ENCODE results near the gene IKBIP.
"Not testable (repeated sequence)": the region's sequence is repeated elsewhere in the genome, so short reads cannot be mapped to it uniquely, and the experiment has no call there.

Gene IKBIP, protein sequence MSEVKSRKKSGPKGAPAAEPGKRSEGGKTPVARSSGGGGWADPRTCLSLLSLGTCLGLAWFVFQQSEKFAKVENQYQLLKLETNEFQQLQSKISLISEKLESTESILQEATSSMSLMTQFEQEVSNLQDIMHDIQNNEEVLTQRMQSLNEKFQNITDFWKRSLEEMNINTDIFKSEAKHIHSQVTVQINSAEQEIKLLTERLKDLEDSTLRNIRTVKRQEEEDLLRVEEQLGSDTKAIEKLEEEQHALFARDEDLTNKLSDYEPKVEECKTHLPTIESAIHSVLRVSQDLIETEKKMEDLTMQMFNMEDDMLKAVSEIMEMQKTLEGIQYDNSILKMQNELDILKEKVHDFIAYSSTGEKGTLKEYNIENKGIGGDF

DNA sequence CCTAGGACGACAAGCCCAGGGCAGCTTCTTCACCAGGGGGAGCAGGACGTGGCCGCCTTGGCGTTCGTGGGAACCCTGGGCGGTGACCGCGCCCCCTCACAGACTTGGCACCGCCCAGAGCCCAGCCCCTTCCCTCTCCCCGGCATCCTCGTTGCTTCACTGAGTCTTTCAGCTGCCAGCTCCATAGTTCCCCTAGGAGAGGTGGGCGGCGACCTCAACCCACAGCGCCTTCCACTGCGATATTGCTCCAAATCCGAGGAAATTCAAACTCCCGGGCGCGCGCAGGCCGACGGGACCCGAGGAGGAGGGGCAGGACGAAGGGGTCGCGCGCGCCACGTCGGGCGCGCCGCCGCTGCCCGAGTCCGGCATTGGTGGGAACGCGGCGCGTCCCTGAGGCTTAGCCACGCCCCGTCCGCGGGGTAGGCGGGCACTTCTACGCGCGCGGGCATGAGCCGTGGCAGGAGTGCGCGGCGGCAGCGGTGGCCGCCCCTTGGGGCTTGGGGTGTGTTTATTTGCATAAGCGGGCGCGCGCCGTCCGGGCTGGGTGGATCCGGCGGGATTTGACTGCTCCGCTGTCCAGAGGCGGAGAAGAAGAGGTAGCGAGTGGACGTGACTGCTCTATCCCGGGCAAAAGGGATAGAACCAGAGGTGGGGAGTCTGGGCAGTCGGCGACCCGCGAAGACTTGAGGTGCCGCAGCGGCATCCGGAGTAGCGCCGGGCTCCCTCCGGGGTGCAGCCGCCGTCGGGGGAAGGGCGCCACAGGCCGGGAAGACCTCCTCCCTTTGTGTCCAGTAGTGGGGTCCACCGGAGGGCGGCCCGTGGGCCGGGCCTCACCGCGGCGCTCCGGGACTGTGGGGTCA is at the start of gene IKBIP, which contains the start of gene APAF1:
IKBIP (minus strand) TSS at position 77 of the 860 bp plus-strand sequence. CDS start 87 bp downstream, outside the sequence.
APAF1 (plus strand) TSS at position 579 of the 860 bp plus-strand sequence. CDS start 3,070 bp downstream, outside the sequence.
- peak; percentile 97 for DNase-seq (ENCODE audit: low spot score)

DNA sequence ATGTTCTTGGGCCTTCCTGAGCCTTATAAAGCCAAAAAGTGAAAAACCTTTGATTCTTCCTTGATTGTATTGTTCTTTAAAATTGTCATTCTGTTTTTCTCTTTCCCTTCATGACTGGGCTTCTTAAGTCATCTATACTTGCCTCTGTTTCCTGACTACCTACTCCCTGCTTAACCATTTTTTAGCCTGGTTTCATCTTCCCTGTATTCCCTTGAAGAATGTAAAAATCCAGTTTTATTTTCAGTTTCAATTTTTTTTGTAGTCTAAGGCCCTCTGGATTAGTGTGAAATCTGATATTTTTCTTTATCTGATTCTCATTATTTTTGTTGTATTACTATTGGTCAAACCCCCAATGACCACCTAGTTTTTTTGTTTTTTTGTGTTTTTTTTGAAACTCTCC is 46.8 kb upstream of the IKBIP start:
- no peak for DNase-seq (ENCODE audit: low spot score)

DNA sequence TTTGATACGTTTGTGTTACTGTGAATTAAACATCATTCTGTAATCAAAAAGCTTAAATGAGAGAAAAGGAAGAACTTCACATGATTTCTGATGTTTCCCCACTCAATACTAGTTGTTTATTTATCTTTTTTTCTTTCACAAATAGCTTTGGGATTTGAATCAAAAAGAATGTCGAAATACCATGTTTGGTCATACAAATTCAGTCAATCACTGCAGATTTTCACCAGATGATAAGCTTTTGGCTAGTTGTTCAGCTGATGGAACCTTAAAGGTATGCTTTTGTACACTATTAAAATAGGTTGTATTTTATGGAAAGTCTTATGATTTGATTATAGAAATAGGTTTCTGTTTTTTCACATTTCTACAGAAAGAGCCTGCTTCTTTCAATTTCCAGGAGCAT is 42.0 kb upstream of the IKBIP start:
- DNase-seq (ENCODE audit: low spot score): no peak

DNA sequence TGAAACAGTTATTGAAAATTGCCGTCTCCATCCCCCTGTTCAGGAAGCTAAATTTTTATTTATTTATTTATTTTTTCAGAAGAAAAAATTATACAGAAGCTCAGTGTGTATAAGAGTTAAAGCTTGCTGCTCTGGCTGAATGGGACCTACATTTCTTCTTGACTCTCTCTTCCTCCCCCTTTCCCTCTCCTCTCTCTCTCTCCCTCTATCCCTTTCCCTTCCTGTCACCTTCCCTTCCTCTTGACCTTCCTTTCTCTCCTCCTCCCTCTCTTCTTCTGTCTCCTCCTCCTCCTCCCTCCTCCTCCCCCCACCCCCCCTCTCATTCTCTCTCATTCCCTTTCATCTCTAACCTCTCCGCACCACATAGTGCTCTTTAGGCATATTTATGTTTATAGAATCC is 39.6 kb upstream of the IKBIP start:
- DNase-seq (ENCODE audit: low spot score): no peak

DNA sequence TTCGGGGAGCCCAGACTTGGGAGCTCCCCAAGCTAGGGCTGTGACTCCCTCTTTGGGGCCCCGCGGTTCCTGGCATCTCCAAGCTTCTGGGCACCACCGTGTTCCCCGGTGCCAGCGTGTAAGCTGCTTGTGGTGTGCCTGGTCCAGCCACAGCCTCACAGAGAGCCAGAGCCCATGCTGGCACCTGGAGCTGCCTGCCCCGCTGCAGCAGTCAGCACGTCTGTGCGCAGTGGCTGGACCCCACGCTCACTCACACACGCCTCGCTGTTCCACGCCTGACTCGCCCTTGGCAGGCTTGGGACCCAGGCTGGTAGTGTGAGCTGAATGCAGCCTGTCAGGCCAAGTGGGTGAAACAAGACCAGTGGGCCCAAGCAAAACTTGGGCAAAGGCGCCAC is 35.0 kb upstream of the IKBIP start:
- no peak for DNase-seq (ENCODE audit: low spot score)

DNA sequence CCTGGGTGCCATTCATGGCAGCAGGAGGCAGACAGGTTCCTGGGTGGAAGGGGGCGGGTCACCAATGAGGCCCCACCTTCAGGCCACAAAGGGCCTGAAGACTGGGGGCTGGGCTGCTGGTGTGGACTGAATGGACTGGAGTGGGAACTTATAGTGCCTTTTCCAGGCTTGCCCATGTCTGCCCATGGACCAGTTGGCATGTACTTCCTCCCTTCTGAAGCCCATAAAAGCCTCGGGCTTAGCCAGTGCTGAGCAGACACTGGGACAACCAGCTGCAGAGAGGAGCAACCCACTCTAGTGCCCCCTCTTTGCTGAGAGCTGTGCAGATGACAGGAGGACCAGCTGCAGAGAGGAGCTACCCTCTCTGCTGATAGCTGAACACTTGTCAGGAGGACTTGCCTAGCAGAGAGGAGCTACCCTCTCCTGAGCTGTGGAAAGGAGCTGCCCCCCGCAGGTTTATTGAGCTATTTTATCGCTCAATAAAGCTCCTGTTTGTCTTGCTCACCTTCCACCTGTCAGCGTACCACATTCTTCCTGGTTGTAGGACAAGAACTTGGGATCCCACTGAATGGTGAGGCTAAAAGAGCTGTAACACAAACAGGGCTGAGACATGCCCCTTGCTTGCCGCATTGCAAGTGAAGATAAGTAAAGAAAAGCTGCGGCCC is 34.5 kb upstream of the IKBIP start:
- DNase-seq (ENCODE audit: low spot score): no peak

DNA sequence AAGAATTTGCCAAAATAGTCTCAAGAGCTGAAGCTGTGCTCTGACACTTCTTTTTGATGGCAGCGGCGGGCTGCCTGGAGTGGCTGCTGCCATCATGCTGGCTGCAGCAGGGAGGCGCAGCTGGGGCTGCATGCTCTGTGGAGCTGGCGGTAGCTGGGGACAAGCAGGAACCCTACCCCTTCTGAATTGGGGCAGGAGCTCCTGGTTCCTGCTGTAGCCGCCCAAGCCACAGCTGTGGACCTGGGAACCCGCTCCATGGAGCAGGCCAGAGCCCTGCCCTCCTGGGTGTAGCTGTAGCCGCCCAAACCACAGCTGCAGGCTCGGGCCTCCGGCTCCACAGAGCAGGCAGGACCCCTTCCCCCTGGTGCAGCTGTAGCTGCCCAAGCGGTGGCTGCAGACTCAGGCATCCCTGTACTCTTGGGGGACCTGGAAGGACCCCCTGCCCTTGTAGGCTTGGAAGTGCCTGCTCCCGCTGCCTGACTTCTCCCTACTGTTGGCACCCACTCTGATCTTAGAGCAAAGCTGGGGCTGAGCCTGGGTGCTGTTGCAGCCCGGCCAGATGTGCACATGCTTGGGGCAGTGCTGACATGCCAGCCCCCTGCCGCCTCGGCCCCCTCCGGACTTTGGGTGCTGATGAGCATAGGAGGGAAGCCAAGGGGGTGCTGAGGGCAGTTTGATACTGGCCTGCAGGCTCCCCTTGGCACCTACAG is 33.8 kb upstream of the IKBIP start:
- no peak for DNase-seq (ENCODE audit: low spot score)

DNA sequence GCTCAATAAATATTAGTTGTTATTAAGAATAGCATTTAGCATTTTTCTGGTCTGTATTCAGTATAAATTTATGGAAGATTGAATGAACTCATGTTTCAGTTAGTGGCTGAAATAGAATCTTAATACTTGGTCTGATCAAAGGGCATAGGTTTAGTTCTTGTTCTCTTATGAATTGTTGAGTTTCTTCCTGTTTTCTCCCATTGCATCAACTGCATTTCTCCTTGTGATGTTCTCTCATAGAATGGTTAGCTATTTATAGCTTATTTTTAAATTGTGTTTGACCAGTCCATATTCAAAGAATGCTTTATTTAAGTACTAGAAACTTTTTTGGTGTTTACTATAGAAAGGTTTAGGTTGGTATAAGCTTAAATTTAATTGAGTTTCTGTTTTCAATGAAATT is 30.3 kb upstream of the IKBIP start:
- no peak for DNase-seq (ENCODE audit: low spot score)

DNA sequence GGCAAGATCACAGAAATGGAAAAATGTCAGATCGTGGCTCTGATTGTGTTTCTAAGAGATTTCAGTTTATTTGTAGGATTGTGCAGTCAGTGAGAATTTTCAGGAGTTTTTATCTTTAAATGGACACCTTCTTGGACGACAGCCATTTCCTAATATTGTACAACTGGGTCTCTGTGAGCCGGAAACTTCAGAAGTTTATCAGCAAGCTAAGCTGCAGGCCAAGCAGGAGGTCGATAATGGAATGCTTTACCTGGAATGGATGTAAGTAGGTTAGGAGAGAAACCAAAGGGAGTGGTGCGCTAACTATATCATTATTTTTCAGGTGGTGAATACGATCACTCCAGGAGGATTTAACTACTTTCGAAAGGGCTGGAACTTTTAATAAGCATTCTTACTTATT is 26.9 kb upstream of the IKBIP start:
- no peak for DNase-seq (ENCODE audit: low spot score)

DNA sequence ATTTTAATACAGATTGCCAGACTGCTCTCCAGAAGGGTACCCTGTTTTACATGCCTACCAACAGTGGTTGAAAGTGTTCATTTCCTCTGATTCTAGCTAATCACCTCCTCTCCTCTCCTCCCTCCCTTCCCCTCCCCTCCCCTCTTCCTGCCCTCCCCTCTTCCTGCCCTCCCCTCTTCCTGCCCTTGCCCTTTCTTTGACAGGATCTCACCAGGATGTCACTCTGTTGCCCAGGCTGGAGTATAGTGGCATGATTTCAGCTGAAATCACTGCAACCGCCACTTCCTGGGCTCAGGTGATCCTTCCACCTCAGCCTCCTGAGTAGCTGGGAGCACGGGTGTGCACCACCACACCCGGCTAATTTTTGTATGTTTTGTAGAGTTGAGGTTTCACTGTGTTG is 25.2 kb upstream of the IKBIP start:
- no peak for DNase-seq (ENCODE audit: low spot score)

DNA sequence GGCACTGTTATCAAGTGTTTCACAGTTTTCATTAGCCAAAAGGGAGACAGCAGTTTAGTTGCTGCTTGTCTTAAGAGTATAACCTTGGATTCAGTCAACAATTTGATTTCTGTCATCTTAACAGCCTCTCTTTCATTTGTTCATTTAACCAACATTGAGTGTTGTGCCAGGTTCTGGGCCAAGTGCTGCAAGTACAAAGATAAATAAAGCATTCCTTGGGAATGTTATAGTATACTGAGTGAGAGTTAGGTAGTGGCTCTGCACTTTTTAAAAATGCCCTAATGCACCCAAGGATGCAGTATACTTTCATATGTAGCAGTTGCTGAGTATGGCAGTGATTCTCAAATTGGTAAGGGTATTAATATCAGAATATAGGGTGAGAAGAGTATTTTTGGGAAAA is 15.9 kb upstream of the IKBIP start:
- no peak for DNase-seq (ENCODE audit: low spot score)

DNA sequence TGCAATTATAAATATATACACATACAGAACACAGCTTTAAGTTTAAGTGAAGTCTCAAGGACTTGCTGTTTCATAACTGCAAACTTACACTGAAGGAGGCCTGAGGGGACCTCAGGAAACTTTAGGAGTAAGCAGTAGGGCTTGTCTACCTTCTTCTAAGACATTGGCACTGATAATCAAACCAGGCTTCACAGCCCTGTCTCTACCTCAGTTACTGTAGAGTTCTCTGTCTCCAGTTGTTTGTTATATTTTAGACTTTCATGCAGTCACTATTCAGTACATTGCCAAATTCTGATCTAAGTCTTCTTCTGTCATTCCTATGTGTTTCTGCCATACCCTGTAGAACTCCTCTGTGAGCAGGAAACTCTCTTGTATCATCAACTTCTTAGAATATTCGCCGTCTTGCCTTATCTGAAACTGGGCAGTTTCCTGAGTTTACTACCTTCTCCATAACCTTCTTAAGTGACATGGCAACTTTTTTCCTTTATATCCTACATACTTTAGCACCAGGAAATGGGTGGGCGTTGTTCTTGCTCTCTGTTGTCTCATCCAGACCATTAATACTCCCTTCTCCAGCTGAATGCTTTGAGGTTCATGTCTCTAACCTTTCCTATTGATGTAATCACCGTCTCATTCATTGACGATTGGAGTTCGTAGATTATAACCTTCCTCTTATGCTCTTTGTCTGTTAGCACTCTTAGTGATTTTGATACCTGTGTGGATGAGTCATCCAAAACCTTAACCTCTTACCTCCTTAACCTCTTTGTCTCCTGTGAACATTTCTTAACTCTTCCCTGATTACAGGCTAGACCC is 11.9 kb upstream of the IKBIP start:
- peak; percentile 80 for DNase-seq (ENCODE audit: low spot score)

DNA sequence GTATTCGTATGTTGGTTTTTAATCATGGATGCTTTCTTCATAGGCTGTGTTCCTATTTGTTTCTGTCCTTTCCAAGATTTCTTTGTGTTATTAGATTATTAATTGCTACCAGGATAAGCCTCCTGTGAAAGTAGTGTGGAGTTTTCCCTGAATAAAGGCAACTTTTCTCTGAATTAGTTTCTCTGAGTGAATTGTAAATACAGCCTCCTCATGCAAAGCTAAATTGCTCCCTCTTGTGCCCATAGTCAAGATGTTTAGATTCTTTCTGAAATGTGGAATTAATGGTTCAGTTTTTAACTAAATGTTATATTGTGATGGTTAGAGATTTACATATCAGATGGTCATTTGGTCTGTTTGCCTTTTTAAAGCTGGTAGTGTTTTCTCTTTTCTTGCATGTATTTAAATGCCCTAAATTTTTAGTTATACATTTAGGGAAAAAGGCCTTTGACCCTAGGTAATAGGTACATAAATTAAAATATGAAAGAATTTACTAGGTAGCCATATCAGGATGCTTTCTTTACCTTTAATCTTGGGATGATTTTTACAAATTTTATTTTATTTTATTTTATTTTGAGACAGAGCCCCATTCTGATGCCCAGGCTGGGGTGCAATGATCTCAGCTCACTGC is 9.4 kb upstream of the IKBIP start:
- peak; percentile 55 for DNase-seq (ENCODE audit: low spot score)

DNA sequence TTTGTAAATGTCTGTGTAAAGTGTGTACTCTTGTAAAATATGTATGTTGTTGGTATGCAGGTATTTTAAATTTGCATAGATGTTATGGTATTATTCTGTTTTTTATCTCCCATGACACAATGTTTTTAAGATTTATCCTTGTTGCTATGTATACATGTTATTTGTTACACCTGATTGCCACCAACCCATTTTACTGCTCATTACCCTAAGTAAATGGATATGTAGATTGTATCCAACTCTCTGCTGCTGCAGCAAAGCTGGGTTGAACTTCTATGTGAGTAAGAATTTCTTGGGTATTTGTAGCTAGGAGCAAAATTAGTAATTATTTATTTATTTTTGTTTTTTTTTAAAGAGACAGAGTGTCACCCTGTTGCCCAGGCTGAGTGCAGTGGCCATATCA is 6.7 kb upstream of the IKBIP start:
- DNase-seq (ENCODE audit: low spot score): no peak

DNA sequence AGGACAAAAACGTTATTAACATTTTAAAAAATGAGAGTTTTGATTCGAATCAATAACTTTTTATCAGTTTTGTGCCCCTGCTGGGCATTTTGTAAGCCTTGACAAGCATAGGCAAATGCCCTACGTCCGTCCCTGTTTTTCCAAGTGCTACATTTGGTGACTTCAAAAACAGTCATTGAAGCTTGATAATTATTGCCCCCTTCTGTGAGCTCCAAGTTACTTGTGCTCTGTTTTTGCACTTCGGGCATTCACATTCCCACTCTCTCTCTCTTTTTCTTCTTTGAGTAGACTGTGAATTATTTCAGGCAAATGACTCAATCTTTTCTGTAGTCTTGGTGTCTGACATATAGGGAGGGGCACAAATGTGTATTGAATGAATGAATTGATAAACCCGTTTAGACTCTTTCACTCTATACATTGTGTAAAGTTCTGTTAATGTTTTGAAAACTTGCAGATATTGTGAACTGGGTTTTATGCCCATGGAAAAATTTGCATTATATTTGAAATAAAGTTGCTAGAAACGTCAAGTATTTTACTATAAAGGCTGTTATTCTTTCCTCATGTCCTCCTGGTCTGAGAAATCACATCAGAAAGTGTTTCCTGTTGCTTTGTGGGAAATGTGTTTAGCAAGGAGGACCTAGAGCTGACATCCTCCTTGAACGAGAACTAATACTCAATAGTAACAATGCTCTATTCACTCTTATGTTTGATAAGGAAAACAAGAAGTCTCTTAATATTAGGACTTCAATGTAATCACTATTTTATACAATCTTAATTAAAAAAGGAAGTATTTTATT is 1.9 kb upstream of the IKBIP start:
- no peak for DNase-seq (ENCODE audit: low spot score)

DNA sequence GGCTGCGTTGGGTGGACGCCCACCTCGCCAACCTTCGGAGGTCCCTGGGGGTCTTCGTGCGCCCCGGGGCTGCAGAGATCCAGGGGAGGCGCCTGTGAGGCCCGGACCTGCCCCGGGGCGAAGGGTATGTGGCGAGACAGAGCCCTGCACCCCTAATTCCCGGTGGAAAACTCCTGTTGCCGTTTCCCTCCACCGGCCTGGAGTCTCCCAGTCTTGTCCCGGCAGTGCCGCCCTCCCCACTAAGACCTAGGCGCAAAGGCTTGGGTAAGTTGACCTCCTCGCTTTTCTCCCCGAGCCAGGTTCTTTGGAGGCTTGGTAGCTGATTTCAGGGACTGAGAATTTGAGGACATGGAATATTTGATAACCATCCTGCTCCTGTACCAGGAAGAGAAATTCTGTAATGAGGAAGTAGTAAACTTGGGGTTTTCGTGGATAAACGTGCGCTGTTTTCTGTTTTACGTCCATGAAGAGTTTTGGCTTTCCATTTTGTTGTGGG is 1.0 kb upstream of the IKBIP start:
- no peak for DNase-seq (ENCODE audit: low spot score)

DNA sequence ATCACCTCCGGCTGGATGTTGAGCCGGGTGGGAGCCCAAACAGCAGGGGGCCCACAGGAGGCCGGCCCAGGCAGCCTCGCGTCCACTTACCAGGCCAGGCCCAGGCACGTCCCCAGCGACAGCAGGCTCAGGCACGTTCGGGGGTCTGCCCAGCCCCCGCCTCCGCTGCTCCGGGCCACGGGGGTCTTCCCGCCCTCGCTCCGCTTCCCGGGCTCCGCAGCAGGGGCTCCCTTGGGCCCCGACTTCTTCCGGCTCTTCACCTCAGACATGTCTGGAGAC is 216 bp downstream of the IKBIP start:
- DNase-seq (ENCODE audit: low spot score): no peak

DNA sequence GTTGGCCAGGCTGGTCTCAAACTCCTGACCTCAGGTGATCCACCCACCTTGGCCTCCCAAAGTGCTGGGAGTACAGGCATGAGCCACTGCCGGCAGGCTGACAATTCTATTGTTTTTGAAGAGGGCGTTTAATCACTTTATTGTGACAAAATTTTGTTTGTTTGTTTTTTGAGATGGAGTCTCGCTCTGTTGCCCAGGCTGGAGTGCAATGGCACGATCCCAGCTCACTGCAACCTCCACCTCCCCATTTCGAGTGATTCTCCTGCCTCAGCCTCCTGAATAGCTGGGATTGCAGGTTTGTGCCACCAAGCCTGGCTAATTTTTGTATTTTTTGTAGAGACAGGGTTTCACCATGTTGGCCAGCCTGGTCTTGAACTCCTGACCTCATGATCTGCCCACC is 1.8 kb downstream of the IKBIP start:
- DNase-seq (ENCODE audit: low spot score): not testable (repeated sequence)

DNA sequence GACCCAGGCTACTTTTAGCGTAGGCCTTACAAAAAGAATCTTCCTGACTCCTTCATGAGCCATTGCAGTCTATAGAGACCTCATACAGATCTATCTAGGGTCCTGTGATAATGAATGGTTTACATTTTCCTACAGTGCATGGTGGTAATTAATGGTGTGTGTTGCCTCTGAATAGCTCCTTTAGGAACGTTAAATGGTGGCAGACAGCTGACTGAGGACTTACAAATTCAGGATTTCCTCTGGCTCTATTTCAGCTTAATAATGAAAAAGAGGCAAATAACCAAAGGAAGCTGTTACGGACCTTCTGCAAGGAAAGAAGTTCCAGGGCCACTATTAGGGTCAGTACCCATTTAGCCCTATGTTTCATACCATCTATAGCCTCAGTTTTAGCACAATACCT is 5.1 kb downstream of the IKBIP start:
- no peak for DNase-seq (ENCODE audit: low spot score)

DNA sequence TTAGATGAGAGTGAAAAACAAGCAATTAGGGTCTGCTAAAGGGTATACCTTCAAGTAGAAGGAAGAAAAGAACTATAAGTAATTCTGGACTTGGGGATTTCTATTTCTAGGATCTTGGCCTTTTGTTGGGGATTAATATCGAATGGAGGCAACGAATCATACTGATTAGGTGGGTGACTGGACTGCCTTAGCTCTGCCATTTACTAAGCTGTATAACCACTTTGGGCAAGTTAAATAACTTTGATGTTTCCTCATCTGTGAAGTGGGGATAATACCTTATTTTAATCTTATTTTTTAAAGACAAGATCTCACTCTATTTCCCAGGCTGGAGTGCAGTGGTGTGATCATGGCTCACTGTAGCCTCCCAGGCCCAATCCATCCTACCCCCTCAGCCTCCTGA is 6.6 kb downstream of the IKBIP start:
- no peak for DNase-seq (ENCODE audit: low spot score)
